NCI-H146 (cell line): ENCODE measurements around the gene KRT36.

Source experiments
- DNase-seq: peaks from one replicate; lab custom pipeline; 2025; lab: John Stamatoyannopoulos, UW

KRT36 gene

DNA sequence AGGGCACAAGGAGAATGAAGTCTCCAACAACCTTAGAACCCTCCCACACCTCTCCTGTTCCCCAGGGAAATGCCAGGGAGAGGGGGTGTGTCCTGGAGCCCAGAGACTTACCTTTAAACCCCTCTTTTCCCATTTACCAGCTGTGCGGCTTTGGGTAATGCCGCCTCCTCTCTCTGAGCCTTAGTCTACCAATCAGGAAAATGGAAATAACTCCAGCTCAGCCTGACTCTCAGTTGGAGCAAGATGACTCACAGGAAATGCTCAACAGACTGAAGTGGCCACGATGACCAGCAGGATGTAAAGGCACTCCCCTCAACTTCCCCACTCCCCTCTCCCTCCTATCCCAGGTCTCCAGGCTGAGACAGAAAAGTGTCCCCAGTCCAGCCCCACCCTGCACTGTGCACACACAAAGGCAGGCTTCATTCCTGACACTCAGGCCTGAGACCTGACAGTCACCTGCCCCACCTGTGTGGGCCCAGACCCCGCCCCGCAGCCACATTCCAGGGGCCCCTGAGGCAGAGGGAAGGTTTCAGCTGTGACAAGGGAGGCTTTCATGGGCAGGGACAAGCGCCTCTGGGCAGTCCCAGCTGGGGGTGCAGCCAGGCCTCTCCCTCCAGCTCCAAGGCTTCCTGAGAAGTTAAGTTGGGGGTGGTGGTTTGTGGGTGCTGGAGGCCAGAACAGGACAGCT, 32.0 kb upstream of the KRT36 start:
- DNase-seq = no peak

GRCh38 chr17:41520821-41521521, 31.3 kb upstream of the KRT36 start:
- peak; percentile 89 for DNase-seq

GRCh38 chr17:41519501-41520224, 30.0 kb upstream of the KRT36 start:
- DNase-seq = peak; percentile 89

DNA sequence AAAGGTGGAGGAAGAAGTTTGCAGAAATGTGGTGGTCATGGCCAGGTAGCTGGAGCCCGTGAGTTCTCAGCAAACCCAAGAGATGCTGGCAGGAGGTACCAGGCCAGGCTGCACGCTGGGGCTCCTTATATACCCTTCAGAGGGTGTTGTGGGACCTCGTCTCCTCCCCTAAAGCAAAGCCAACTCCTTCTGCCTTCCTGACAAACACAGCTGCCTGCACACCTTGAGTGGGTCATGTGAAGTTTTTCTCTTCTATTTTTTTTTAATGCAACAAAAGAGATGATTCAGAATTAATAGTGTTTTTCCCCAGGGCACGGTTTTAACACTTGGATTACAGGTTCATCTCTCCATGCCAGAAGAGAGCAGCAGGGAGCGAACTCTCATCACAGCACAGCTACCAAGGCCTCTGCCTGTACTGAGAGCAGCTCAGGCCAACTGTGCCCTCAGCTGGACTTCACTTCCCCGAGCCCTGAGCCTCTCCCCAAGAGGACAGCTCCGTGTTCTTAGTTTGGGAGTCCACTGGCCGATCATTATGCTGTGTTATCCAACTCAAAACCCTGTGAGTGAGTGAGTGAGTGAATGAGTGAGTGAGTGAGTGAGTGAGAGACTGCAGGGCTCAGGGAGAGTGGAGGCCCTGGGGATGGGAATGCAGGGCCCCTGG, 29.2 kb upstream of the KRT36 start, which contains the start of gene KRT15:
TSS of gene KRT15 (minus strand) at position 102 of the 661 bp plus-strand sequence. CDS start at position 39, 63 bp downstream.
- peak; percentile 77 for DNase-seq

DNA sequence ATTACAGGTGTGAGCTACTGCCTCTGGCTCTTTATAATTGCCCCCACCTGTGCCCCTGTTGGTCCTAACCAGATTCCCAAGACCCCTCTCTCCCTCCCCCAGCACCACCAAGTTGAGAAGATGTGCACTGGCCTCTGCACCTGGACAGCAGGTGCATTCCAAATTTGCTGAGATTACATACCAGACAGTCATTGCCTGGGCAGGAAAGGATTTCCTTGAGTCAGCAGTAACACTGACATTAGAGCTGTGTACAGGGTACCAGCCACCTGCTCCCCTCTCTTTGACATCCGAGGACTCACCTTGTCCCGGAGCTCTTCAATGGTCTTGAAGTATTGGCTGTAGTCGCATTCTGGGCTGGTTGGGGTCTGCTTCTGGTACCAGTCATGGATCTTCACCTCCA, 28.3 kb upstream of the KRT36 start:
- peak; percentile 24 for DNase-seq

GRCh38 chr17:41516830-41517283, 27.1 kb upstream of the KRT36 start:
- no peak for DNase-seq

- no peak for DNase-seq
Observed at GRCh38 chr17:41516147-41516829, 26.6 kb upstream of the KRT36 start.

GRCh38 chr17:41513168-41513547, 23.4 kb upstream of the KRT36 start:
- peak; percentile 89 for DNase-seq

GRCh38 chr17:41512546-41513167, 22.9 kb upstream of the KRT36 start:
- DNase-seq = no peak

- DNase-seq = no peak
Observed at GRCh38 chr17:41511716-41512115, 22.0 kb upstream of the KRT36 start.

GRCh38 chr17:41511116-41511515, 21.4 kb upstream of the KRT36 start:
- peak; percentile 45 for DNase-seq

GRCh38 chr17:41510251-41511065, 20.7 kb upstream of the KRT36 start:
- peak; percentile 28 for DNase-seq

GRCh38 chr17:41507315-41507880, 17.7 kb upstream of the KRT36 start:
- DNase-seq = no peak

DNA sequence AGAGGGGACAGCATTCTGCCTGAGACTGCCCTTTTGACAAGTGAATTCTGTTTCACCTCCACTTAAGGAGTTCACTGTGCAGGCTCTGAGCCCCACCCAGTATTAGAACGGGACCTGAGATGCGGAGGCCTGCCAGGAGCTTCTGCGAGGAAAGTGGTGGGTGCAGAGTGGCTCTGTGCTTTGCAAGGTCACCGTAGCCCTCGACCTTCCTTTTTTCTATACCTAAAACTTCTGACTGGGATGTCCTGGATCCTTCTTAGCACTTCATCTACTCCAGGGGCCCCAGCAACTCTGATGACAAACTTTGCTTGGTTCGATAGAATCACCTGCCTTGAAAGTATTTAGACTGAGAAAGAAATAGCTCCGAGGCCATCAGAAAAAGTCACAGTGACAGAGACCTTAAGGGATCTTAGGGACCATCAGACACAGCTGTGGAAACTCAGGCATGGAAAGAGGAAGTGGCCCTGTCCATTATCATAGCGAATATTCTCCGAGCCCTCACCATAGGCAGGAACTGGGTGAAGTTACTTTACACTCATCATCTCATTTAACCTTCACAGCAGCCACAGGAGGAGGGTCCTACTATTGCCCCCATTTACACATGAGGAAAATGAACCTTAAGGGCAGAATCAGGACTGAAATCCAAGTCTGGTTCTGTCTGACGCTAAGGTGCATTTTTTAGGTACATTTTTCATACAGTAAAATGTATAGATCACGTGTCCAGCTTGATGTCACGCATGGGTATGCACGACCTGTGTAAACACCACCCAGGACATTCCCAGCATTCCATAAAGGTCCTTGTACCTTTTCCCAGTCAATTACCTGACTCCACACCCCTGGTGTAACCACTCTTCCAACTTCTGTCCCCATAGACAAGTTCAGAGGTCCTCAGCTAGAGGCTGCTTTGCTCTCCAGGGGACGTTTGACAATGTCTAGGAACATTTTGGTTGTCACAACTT, 16.4 kb upstream of the KRT36 start:
- no peak for DNase-seq

DNA sequence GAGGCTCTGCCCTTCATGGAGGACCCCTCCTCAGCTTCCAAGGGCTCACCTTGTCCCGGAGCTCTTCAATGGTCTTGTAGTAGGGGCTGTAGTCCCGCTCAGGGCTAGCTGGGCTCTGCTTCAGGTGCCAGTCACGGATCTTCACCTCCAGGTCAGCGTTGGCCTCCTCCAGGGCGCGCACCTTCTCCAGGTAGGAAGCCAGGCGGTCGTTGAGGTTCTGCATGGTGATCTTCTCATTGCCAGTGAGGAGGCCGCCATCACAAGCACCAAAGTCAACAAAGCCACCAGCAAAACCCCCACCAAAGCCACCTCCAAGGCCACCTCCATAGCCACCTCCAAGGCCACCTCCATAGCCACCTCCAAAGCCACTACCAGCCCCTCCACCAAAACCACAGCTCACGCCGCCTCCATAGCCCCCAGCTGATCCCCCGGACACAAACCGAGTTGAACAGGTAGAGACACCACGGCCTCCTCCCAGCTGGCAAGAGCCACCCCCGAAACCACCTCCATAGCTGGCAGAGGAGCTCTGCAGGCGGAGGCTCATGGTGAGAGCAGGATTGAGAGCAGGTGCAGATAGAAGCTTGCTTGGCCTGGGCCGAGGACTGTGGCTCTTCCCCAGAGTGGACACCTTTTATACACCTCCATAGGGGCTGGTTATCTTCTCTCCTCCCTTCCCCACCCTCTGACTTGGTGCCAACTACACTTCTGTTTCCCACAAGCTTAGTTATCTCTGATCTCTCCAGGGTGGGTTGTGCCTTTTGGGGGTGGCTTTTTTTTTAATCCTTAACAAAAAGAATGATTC, 15.5 kb upstream of the KRT36 start, which contains the start of gene KRT13:
TSS of gene KRT13 (minus strand) at position 606 of the 802 bp plus-strand sequence. CDS start at position 544, 62 bp downstream.
- DNase-seq = no peak

- no peak for DNase-seq
Observed at GRCh38 chr17:41504246-41504977, 14.7 kb upstream of the KRT36 start.

GRCh38 chr17:41503202-41503601, 13.5 kb upstream of the KRT36 start:
- DNase-seq = no peak
